Pancreas (tissue), 10 donors: ENCODE data around the gene PRKCA. TPM values are rescaled to one million over a fixed set of nuclear protein-coding genes. Genes with fewer than 3 reads are reported as not detected.

ENCODE experiments used
- ATAC-seq, 4 donors: fragments of 200-7000 bp; cut with Tn5 transposase; one replicate each; pipeline versions ENCODE4 v1.8.0 to v1.9.1; 2020; ENCODE audit warnings: mild to moderate bottlenecking in 4 of 4, moderate library complexity in 4 of 4
- DNase-seq, 6 donors: peaks; one replicate each; pipeline ENCODE4 v3.0.0-alpha.2; 2020
- FAIRE-seq: peaks from 2 replicates; lab custom pipeline; 2012; peaks lifted over from hg19 to GRCh38; lab: Jason Lieb, UNC
- H3K27ac ChIP-seq, 4 donors: fragments of 200-600 bp; sonication (generic); 1 replicate in 3 of 4; 2 replicates in 1 of 4; pipeline versions ENCODE4 v1.5.0 to v1.8.0; 2020
- H3K27me3 ChIP-seq, 4 donors: fragments of 200-600 bp; one replicate each; pipeline ENCODE4 v1.8.0; 2021
- H3K36me3 ChIP-seq, 3 donors: fragments of 200-600 bp; sonication (generic) in 1 of 3; one replicate each; pipeline versions ENCODE4 v1.5.0 to v1.8.0; 2020 to 2021
- H3K4me1 ChIP-seq, 3 donors: fragments of 200-600 bp; one replicate each; pipeline ENCODE4 v1.8.0; 2021
- H3K4me3 ChIP-seq, 4 donors: fragments of 200-600 bp; sonication (generic) in 2 of 4; one replicate each; pipeline versions ENCODE4 v1.5.0 to v1.8.0; 2020 to 2021
- H3K9me3 ChIP-seq, 4 donors: fragments of 200-600 bp; one replicate each; pipeline ENCODE4 v1.8.0; 2021
- CTCF ChIP-seq, 4 donors: fragments of 200-600 bp; sonication (generic) in 3 of 4; IDR thresholded peaks; one replicate each; pipeline versions ENCODE4 v1.5.0 to v1.8.0; 2021; ENCODE audit warnings: antibody characterized with exemption in 4 of 4
- WGBS, 2 donors: extraction: QIAGEN DNeasy Blood & Tissue Kit; methylation state at CpG; one replicate each; pipeline ENCODE4 v1.1.7; 2013; 5-methylcytosine and 5-hydroxymethylcytosine counted together
- intact Hi-C, 3 donors: fragments of 100-400 bp; cut with DNase I; formaldehyde crosslinking; loops; one replicate each; pipeline versions ENCODE4 v1.11.1 to v1.14.2; 2022
- polyA plus RNA-seq, 2 donors: library from polyadenylated mRNA; stranded (reverse); fragments of 200-250 nt; gene quantifications; one replicate each; pipeline ENCODE4 v1.2.3, GENCODE V29; 2013
- total RNA-seq, 6 donors: library from RNA; stranded (reverse); fragmentation: NEBNext Ultra II Directional in 4 of 6; extraction: Animal tissue kit (Norgen Biotek cat#: 25700) in 4 of 6; gene quantifications; one replicate each; pipeline versions ENCODE4 v1.2.1 to v1.2.4, GENCODE V29; 2021 to 2023
- donor health status: healthy with polysubstance abuse.
- donor health status: DM: no; HTN: no; CAD: no; lungs with moderate emphysema.
- donor health status: DM: no; HTN: no; CAD: no.
- donor health status: control.
- donor health status: control.
- donor health status: Bipolar disorder and iron deficiency.
- donor health status: DM: yes; HTN: yes; CAD: no.
- donor health status: DM: no; HTN: no; CAD: no.
- donor health status: DM: no; HTN: no; CAD: no.
- donor health status: DM: yes; HTN: yes; CAD: no.

Gene PRKCA
- total and polyA plus RNA-seq, 8 donors = 3.5 to 22.3 (median 10.2) TPM

DNA sequence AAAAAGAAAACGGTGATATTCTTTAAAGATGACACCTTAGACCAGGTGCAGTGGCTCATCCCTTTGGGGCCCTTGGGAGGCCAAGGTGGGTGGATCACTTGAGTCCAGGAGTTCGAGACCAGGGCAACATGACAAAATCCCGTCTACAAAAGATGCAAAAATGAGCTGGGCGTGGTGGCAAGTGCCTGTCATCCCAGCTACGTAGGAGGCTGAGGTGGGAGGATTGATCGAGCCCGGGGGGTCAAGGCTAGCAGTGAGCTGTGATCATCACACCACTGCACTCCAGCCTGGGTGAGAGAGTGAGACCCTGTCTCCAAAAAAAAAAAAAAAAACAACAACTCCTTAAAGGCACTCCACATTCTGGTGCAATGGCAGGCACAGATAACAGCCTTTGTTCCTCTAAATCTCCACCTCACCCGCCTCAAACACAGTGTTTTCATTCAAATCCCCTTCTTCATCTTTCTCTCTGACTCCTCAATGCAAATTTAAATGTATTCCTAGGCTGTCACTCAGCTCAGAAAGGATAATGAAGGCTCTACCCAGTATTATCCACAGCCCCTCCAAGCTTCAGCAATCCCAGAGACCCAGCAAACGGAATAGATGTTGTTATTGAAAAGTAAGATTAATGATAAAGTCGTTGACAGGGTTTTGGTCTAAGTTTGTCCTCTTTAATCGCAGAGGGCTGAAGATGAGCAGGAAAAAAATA is 476.3 kb downstream of the PRKCA start:
- Histone ChIP-seq H3K27me3 (no peaks in the 10 kb centered on the region), H3K36me3 (no peaks in the 10 kb centered on the region), H3K9me3 (no peaks in the 10 kb centered on the region), H3K27ac (no peak overlapping the region), H3K4me3 (no peak overlapping the region), H3K4me1 (no peaks in the 10 kb centered on the region)
- WGBS, 2 donors = 87 to 88% methylated on average over 11 of the region's 11 CpGs
- intact Hi-C loops = no loop called here
- DNase-seq (no peak), FAIRE-seq (no peak), ATAC-seq (no peak)
- no peak for TF ChIP-seq CTCF (IDR thresholded peaks at IDR 0.05)

DNA sequence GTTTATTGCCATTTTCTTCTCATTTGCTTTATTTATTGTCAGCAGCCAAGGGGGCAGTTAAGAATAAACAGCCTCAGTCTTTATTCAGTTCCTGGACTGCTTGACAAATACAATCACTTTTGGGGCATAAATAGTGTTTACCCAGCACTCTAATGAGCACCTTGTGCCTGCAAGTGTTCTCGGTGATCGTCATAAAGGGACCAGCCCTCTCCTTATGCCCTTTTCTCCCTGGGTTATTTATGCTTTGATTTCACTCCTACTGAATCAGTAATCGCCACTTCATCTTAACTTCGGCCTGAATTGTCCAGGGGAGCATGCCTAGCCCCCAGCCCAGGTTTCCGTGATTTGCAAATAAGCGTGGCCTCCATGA is 476.8 kb downstream of the PRKCA start:
- Histone ChIP-seq H3K4me3 (no peak overlapping the region), H3K27me3 (no peaks in the 10 kb centered on the region), H3K27ac (no peak overlapping the region), H3K36me3 (no peaks in the 10 kb centered on the region), H3K4me1 (no peaks in the 10 kb centered on the region), H3K9me3 (no peaks in the 10 kb centered on the region)
- ATAC-seq (no peak), DNase-seq (no peak), FAIRE-seq (no peak)
- intact Hi-C loops = no loop called here
- 89 to 95% methylated on average over 6 of the region's 6 CpGs for WGBS, 2 donors
- TF ChIP-seq CTCF (IDR thresholded peaks at IDR 0.05) = no peak

DNA sequence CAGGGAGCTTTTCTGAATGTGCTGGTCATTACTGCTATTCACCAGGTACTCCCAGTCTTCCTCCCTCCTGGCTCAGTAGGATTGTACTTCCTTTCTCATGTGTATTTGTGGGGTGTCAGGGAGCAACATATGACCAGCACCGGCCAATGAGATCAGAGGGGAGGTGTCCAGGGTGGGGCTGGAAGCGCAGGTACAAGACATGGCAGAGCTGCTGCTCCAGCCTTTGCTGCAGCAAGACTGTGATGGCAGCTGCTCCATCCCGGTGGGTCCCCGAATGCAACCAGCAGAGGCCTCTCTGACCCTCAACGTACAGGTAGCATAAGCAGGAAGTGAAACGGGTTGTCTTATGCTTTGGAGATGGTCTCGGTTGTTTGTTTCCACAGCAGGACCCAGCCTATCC is 478.7 kb downstream of the PRKCA start:
- Histone ChIP-seq H3K4me3 (no peak overlapping the region), H3K36me3 (no peaks in the 10 kb centered on the region), H3K27me3 (no peaks in the 10 kb centered on the region), H3K9me3 (no peaks in the 10 kb centered on the region), H3K4me1 (no peaks in the 10 kb centered on the region), H3K27ac (no peak overlapping the region)
- intact Hi-C loops = no loop called here
- WGBS, 2 donors = 90 to 92% methylated on average over 7 of the region's 7 CpGs
- DNase-seq (no peak), FAIRE-seq (no peak), ATAC-seq (no peak)
- no peak for TF ChIP-seq CTCF (IDR thresholded peaks at IDR 0.05)

DNA sequence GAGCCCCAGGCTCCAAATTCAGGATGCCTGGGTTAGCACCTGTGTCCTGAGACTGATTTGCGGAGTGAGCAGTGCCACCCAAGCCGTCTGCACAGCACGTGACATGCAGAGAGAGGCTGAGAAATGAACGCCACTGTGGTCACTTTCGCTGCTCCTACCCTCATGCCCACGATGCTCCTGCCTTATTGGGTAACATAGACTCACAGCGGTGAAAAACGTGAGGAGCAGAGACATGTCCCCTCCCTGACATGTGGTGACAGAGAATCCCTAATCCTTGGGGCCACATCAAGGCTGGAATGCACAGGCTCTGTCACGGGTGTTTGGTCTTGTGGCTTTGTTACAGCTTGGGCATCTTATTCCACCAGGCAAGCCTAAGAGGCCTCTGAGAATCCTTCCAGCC is 480.4 kb downstream of the PRKCA start:
- no peaks in the 10 kb centered on the region for H3K27me3 ChIP-seq
- TF ChIP-seq CTCF (IDR thresholded peaks at IDR 0.05) = no peak
- H3K4me3 ChIP-seq = no peak overlapping the region
- no peak overlapping the region for H3K27ac ChIP-seq
- no peaks in the 10 kb centered on the region for H3K9me3 ChIP-seq
- ATAC-seq = no peak
- 93% methylated on average over 9 of the region's 9 CpGs for WGBS, 2 donors
- no peaks in the 10 kb centered on the region for H3K4me1 ChIP-seq
- DNase-seq = no peak
- no peaks in the 10 kb centered on the region for H3K36me3 ChIP-seq
- intact Hi-C loops = no loop called here
- FAIRE-seq = no peak

GRCh38 chr17:66783656-66784381 is 481.4 kb downstream of the PRKCA start:
- DNase-seq = no peak
- no peak for TF ChIP-seq CTCF (IDR thresholded peaks at IDR 0.05)
- no peaks in the 10 kb centered on the region for H3K27me3 ChIP-seq
- no peak for ATAC-seq
- H3K4me1 ChIP-seq = no peaks in the 10 kb centered on the region
- no peaks in the 10 kb centered on the region for H3K36me3 ChIP-seq
- no peak for FAIRE-seq
- intact Hi-C loops = no loop called here
- no peaks in the 10 kb centered on the region for H3K9me3 ChIP-seq
- no peak overlapping the region for H3K27ac ChIP-seq
- WGBS, 2 donors = 93 to 96% methylated on average over 17 of the region's 17 CpGs
- H3K4me3 ChIP-seq = no peak overlapping the region
